ENCODE results near the gene UBE2E1. TPM values are rescaled to one million over a fixed set of nuclear protein-coding genes. Genes with fewer than 3 reads are reported as not detected.
"Not testable (repeated sequence)": the region's sequence is repeated elsewhere in the genome, so short reads cannot be mapped to it uniquely, and the experiment has no call there.

UBE2E1 gene
- total RNA-seq, 1 experiment from 2014 or later: 99.0 TPM

DNA sequence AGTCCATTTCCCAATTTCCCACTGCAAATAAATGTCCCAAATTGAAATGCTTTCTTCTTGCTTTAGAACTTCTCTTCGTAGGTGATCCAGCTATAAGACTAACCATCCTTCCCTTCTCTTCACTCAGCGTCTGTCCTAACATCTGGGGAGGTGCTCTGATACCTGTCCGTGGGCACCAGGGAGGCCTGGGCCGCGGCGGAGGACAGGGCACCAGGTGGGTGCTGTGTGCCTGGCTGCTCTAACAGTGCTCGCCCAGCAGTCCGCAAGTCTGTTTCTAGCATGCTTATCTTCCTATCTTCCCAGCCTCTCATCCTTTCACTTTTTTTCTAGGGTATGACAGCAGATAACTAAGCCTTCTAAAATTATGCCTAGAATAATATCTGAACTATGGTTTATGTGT lies 73.7 kb downstream of the UBE2E1 start:
- DNase-seq (ENCODE audit: low read depth): no peak

GRCh38 chr3:23880703-23881339 lies 75.1 kb downstream of the UBE2E1 start:
- no peak for DNase-seq (ENCODE audit: low read depth)

- not testable (repeated sequence) for DNase-seq (ENCODE audit: low read depth)
Observed at GRCh38 chr3:23881993-23882392, 76.2 kb downstream of the UBE2E1 start.

- no peak for DNase-seq (ENCODE audit: low read depth)
Observed at GRCh38 chr3:23882487-23882918, 76.7 kb downstream of the UBE2E1 start.

DNA sequence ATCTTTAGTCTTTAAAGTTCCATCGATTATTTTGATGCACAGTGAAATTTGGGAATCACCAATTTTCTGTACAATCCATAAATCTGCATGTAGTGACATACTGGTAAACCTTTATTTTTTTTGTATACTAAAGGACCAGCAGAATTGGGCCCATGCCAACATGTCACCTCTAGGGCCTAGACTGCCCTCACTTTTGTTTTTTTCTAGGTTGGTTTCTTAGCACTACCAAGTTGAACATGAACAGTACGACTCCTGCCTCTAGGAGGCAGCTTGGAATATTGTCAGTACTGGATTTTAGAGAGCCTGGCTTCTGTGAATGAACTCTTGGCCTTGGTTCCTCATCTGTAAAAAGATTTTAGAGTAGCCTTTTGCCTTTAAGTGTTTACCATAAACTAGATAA lies 78.7 kb downstream of the UBE2E1 start:
- no peak for DNase-seq (ENCODE audit: low read depth)

DNA sequence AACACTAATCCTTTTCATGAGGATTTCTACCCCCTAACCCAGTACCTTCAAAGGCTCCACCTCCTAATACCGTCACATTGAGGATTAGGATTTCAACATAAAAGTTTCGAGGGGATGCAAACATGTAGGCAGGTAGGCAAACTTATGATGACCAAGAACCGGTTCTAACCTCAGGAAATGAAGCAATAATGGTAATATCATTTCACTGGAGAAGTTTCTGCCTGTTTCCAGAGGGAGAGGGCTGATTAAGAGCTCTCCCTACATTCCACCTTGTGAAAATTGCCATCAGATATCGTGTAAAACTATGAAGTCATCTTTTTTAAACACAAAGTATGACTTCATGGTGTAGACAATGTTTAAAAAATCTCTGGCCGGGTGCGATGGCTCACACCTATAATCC lies 79.5 kb downstream of the UBE2E1 start:
- no peak for DNase-seq (ENCODE audit: low read depth)

DNA sequence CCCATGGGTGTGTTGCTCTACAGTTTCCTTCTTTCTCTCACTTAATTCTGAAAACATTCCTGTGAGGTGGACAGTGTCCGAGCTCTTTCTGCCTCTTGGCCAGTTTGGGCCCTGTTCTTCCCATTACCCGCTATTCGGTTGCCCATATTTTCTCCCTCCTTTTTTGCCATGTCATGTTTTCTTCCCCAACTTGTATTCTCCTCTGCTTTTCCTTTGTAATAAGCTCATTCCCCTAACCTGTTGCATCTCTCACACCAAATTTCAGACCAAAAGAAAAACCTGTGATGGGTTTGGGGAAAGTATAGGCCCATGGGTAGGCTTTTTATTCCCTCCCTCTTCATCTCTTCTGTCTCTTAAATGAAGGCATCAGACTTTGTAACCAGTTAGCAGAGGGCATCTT lies 80.6 kb downstream of the UBE2E1 start:
- no peak for DNase-seq (ENCODE audit: low read depth)

GRCh38 chr3:23888617-23889228 lies 83.0 kb downstream of the UBE2E1 start:
- peak; percentile 19 for DNase-seq (ENCODE audit: low read depth)

- DNase-seq (ENCODE audit: low read depth): no peak
Observed at GRCh38 chr3:23889386-23889785, 83.6 kb downstream of the UBE2E1 start.

DNA sequence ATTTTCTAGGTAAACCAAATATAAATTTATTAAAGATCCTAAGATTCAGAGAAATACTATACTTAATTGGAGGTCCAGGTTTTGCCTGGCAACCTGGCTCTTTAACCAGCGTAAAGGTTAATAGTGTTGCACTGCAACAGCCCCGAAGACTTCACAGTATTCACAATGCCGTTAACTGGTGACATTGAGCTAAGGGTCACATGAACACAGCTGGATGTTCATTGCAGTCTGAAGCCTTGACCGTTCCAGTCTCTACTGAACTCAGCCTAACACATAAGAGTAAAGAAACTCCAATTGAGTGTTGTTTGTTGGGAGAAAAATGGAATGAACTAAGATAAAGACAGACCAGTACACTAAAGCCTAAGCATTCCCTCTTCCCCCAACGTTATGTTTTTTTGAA lies 84.2 kb downstream of the UBE2E1 start:
- DNase-seq (ENCODE audit: low read depth): no peak

GRCh38 chr3:23894254-23895061 lies 88.7 kb downstream of the UBE2E1 start:
- no peak for DNase-seq (ENCODE audit: low read depth)

DNA sequence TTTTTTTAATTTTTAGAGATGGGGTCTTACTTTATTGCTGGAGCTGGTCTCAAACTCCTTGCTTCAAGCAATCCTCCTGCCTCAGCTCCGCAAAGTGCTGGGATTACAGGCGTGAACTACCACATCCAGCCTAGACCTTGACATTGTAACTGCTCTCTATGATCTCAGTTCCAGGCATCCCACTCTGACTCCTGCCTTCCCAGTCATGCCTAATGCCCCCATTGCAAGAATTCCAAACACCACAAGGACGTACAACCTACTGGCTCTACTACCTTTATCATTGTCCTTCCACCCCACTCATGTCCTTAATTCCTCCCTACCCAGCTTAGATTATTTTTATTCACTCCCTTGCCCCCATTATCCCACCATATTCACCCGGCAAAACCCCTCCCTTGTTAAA lies 89.4 kb downstream of the UBE2E1 start:
- DNase-seq (ENCODE audit: low read depth): no peak

GRCh38 chr3:23900744-23901143 lies 95.0 kb downstream of the UBE2E1 start:
- DNase-seq (ENCODE audit: low read depth): no peak

GRCh38 chr3:23904545-23904944 lies 98.8 kb downstream of the UBE2E1 start:
- DNase-seq (ENCODE audit: low read depth): no peak

- DNase-seq (ENCODE audit: low read depth): no peak
Observed at GRCh38 chr3:23909341-23909740, 103.6 kb downstream of the UBE2E1 start.

DNA sequence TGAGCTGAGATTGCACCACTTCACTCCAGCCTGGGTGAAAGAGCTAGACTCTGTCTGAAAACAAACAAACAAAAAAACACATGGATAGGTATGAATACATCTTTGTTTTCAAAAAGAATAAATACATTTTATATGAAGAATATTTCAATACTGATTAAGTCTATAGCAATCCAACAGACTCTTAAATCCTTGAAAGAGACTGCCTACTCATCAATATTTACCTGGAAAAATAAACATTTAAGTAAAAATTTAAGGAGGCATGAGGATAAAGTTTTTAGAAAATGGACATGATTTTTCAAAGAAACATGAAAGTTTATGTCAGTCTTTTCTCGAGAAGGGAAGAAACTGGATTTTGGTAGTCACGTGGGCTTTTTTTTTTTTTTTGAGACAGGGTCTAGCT lies 105.6 kb downstream of the UBE2E1 start:
- DNase-seq (ENCODE audit: low read depth): no peak

GRCh38 chr3:23912335-23912734 lies 106.6 kb downstream of the UBE2E1 start:
- DNase-seq (ENCODE audit: low read depth): not testable (repeated sequence)

DNA sequence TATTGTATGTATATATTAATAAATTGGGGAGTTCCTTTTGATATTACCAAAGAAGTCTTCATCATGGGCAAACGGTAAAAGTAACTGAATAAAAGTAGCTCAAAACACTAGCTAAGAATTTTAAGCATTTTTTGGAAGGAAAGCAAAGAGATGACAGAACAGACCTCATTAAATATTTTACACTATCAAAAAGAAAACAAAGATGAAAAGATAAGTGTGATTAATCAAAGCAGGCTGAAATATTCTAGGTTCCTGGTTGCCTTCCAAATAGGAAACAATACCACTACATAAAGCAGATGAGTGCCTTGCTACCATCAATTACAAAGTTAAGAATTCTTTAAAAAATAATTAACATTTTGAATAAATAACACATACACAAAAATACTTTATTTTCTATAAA lies 107.4 kb downstream of the UBE2E1 start:
- no peak for DNase-seq (ENCODE audit: low read depth)

DNA sequence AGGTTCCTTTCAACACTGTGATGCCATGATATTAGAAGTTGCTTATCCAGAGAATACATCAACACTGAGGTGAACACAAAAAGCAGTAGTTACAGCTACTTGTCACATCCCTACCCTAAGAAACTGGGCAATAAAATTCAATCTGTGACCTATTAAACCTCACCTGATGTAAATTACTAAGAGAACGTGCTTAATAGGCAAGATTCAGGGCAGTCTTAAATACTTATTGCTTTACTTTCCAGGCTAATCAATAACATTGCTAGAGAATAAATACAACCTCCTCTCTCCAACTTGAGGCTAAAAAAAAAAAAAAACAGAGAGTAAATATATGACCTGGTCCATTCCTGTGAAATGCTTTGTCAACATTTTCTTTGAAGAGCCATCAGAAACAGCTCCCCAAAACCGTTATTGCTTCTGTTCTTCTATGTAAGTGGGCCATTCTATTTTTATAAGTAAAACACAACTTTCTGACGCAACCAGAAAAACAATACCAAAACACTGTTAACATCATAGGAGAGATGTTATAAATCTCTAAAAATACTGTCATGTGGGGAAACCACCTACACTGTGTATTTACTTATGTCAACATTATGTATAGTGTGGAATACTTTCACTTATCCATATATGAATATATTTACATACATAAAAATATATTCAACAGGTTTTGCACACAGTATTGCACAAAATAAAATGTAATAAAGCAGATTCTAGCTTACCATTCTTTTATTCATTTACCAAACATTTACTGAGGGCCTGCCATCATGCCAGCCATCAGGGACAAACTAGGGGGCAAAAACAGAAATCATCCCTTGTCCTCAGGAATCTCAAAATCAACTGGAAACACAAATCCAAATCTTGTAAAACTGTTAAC lies 108.4 kb downstream of the UBE2E1 start:
- no peak for DNase-seq (ENCODE audit: low read depth)

DNA sequence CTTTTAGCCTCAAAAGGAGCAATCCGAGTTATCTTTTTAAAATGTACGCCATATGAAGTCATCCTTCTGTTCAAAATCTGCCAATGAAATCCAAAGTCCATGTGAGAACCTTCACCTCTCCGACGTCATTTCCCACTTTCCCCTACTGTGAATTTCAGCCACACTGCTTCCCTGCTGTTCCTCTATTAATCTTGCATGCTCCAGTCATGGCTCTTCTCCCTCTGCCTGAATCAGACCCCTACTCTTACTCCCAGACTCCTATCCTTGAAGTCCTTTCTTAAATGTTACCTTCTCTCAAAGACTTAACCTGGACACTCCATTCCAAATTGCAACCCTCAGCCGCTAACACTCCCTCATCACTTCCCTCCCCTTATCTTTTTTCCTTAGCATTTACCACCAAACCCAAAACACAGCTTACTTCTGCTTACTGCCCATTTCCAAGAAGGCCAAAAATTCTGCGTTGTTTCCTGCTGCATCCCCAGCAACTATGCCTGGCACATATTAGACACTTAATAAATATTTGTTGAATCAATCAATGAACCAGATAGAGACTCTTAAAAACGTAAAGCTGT lies 109.9 kb downstream of the UBE2E1 start:
- DNase-seq (ENCODE audit: low read depth): no peak

GRCh38 chr3:23916152-23916885 lies 110.6 kb downstream of the UBE2E1 start:
- DNase-seq (ENCODE audit: low read depth): no peak
